Ovary (tissue), 9 donors: Measurements from ENCODE around the gene PRKG1. TPM values are rescaled to one million over a fixed set of nuclear protein-coding genes. Genes with fewer than 3 reads are reported as not detected.

ENCODE experiments used
- DNase-seq, 5 donors: peaks; one replicate each; pipeline ENCODE4 v3.0.0-alpha.2; 2019 to 2020
- H3K27ac ChIP-seq, 2 donors: fragments of 200-600 bp; one replicate each; pipeline versions ENCODE4 v1.5.1 to v1.8.0; 2019 to 2022
- H3K27me3 ChIP-seq: fragments of 200-600 bp; one replicate; pipeline ENCODE4 v1.8.0; 2022
- H3K36me3 ChIP-seq: fragments of 200-600 bp; sonication (generic); one replicate; pipeline ENCODE4 v1.5.1; 2019
- H3K4me1 ChIP-seq: one replicate; pipeline ENCODE4 v1.8.1; 2013; ENCODE audit warnings: mild to moderate bottlenecking, moderate library complexity; ENCODE audit not compliant: insufficient read depth
- H3K4me3 ChIP-seq: fragments of 200-600 bp; sonication (generic); one replicate; pipeline ENCODE4 v1.5.1; 2017
- H3K9me3 ChIP-seq, 2 donors: fragments of 200-600 bp in 1 of 2; sonication (generic) in 1 of 2; one replicate each; pipeline versions ENCODE4 v1.5.1 to v1.8.1; 2013 to 2019; ENCODE audit warnings: mild to moderate bottlenecking in 1 of 2, moderate library complexity in 1 of 2
- CTCF ChIP-seq, 3 donors: fragments of 450-650 bp in 2 of 3; fragments of 200-600 bp in 1 of 3; IDR thresholded peaks; one replicate each; pipeline versions ENCODE4 v1.5.1 to v1.8.0; 2016 to 2022; ENCODE audit warnings: antibody characterized with exemption in 3 of 3, mild to moderate bottlenecking in 1 of 3
- EP300 ChIP-seq: sonication (generic); formaldehyde crosslinking; IDR thresholded peaks from one replicate; pipeline ENCODE4 v1.6.1; 2017; ENCODE audit warnings: antibody characterized with exemption
- POLR2A ChIP-seq: fragments of 450-650 bp; IDR thresholded peaks from one replicate; pipeline ENCODE4 v1.6.1; 2017; ENCODE audit warnings: antibody characterized with exemption, mild to moderate bottlenecking, moderate library complexity
- WGBS, 3 donors: extraction: QIAGEN DNeasy Blood & Tissue Kit in 1 of 3; methylation state at CpG; one replicate each; pipeline versions ENCODE4 v1.1.5 to v1.1.7; 2013 to 2017; 5-methylcytosine and 5-hydroxymethylcytosine counted together
- intact Hi-C, 4 donors: fragments of 100-400 bp; cut with DNase I; formaldehyde crosslinking; loops; one replicate each; pipeline versions ENCODE4 v1.11.0 to v1.15.1; 2022 to 2023
- polyA plus RNA-seq, 2 donors: library from polyadenylated mRNA; stranded (reverse); fragments of 200-250 nt in 1 of 2; fragments of 350-450 nt in 1 of 2; fragmentation: Illumina TruSeq in 1 of 2; extraction: RNeasy Lipid Tissue Mini Kit (QIAGEN cat#74804) in 1 of 2; gene quantifications; one replicate each; pipeline ENCODE4 v1.2.3, GENCODE V29; 2013 to 2014
- total RNA-seq, 7 donors: library from RNA; depleted of rRNA in 2 of 7; stranded (reverse); fragments of >200 nt in 2 of 7; fragmentation: NEBNext Ultra II Directional in 3 of 7; extraction: Animal tissue kit (Norgen Biotek cat#: 25700) in 3 of 7; gene quantifications; one replicate each; pipeline versions ENCODE4 v1.1.0 to v1.2.4, GENCODE V29; 2016 to 2023
- donor health status: DM: no; HTN: no; CAD: no; lungs with moderate emphysema.
- donor health status: DM: no; HTN: no; CAD: no.
- donor health status: Bipolar disorder and iron deficiency.
- donor health status: DM: yes; HTN: yes; CAD: no.
- donor health status: DM: no; HTN: no; CAD: no.
- donor health status: DM: yes; HTN: yes; CAD: no.

PRKG1 gene
- total and polyA plus RNA-seq, 9 donors = 2.8 to 21.1 (median 15.7) TPM

DNA sequence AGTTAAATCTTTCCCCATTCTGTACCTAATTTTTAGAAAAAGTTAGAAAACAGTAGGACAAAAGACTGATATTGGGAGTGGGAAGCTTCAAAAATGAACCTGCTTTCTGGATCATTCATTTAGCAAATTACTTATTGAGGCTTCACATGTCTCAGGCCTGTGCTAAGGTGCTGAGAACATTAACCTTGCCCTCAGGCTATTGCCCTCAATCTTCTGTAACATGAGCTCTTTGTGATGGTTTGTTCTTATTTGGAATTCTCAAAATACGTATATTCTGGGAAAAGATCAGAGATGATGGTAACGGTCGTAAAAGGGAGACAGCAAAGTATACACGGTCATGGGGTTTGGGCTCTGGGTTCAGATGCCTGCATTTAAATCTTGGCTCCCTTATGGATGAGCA, 39.5 kb upstream of the PRKG1 start:
- intact Hi-C loops = no loop called here
- H3K9me3 ChIP-seq = no peaks in the 10 kb centered on the region
- no peak overlapping the region for H3K27ac ChIP-seq
- H3K36me3 ChIP-seq = no peaks in the 10 kb centered on the region
- peaks cover 3% of the 10 kb centered on the region for H3K4me1 ChIP-seq
- DNase-seq = no peak
- no peak overlapping the region for H3K4me3 ChIP-seq
- no peaks in the 10 kb centered on the region for H3K27me3 ChIP-seq
- WGBS, 3 donors = 92 to 94% (median 93%) methylated on average over 4 of the region's 4 CpGs
- TF ChIP-seq POLR2A (no peak), EP300 (no peak), CTCF (IDR thresholded peaks at IDR 0.05) (no peak)

DNA sequence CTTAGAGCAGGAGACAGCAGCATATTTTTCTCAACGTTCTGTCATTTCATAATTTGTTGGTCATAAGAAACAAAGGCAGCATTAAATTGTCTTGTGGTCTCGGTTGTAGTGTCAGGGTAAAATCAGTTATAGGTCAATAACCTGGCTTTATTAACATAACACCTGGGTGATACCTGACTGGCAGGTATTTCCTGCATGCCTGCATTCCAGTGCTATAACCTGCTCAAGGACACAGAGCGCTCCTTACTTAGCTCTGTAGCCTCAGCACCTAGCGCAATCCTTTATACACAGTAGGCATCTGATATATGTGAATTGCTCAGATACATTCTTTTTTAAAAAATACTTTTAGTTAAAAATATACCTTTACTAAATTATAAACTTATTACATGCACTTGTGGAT, 38.9 kb upstream of the PRKG1 start:
- intact Hi-C loops = no loop called here
- H3K27ac ChIP-seq = no peak overlapping the region
- 93 to 98% (median 96%) methylated on average over 4 of the region's 4 CpGs for WGBS, 3 donors

DNA sequence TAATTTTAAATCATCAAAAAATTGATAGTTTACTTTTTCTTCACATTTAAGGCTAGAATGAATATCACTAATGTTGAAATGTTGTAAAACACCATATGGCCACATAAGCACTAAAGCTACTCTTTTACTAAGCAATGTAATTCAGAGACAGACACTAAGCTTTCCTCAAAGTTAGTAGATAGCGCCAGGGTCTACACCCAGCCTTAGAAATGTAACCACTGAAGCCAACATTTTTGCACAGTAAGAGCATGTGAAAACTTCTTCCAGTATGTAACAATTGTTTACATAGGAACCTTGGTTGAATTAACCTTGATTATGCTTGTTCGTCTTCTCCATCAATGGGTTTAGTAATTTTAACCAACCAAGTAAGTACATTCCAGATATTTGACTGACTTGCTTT, 28.4 kb upstream of the PRKG1 start:
- TF ChIP-seq CTCF (IDR thresholded peaks at IDR 0.05) = no peak
- TF ChIP-seq POLR2A = no peak
- TF ChIP-seq EP300 = no peak
- intact Hi-C loops = loop anchor here in 1 of 4 donors (5.0 kb wide), 1 partner anchor 34 kb away; no protein-coding TSS in a partner anchor
- H3K36me3 ChIP-seq = no peaks in the 10 kb centered on the region
- no peak for DNase-seq
- no peaks in the 10 kb centered on the region for H3K27me3 ChIP-seq
- H3K4me3 ChIP-seq = no peak overlapping the region
- H3K27ac ChIP-seq = no peak overlapping the region
- H3K9me3 ChIP-seq = no peaks in the 10 kb centered on the region
- WGBS, 3 donors = 92 to 96% (median 96%) methylated on average over 2 of the region's 2 CpGs
- H3K4me1 ChIP-seq = peaks cover 2% of the 10 kb centered on the region

More for the DNA sequence above, 38.9 kb upstream of the PRKG1 start:
- H3K27me3 ChIP-seq = no peaks in the 10 kb centered on the region
- no peak overlapping the region for H3K4me3 ChIP-seq
- H3K9me3 ChIP-seq = no peaks in the 10 kb centered on the region
- DNase-seq = no peak
- peaks cover 3% of the 10 kb centered on the region for H3K4me1 ChIP-seq
- H3K36me3 ChIP-seq = no peaks in the 10 kb centered on the region
- TF ChIP-seq POLR2A = no peak
- no peak for TF ChIP-seq EP300
- TF ChIP-seq CTCF (IDR thresholded peaks at IDR 0.05) = no peak

- H3K36me3 ChIP-seq = no peaks in the 10 kb centered on the region
- no peak overlapping the region for H3K27ac ChIP-seq
- WGBS, 3 donors = 80 to 92% (median 87%) methylated on average over 6 of the region's 6 CpGs
- no peaks in the 10 kb centered on the region for H3K9me3 ChIP-seq
- H3K4me1 ChIP-seq = peaks cover 2% of the 10 kb centered on the region
- no peaks in the 10 kb centered on the region for H3K27me3 ChIP-seq
- H3K4me3 ChIP-seq = no peak overlapping the region
- intact Hi-C loops = loop anchor here in 1 of 4 donors (5.0 kb wide), 1 partner anchor 34 kb away; no protein-coding TSS in a partner anchor
- TF ChIP-seq EP300 (no peak), POLR2A (no peak), CTCF (IDR thresholded peaks at IDR 0.05) (no peak)
- DNase-seq = no peak
Measured at GRCh38 chr10:51046654-51047053, 27.6 kb upstream of the PRKG1 start.
